ENCODE data around the gene ACTR1A. TPM values are rescaled to one million over a fixed set of nuclear protein-coding genes. Genes with fewer than 3 reads are reported as not detected.
"Not testable (repeated sequence)": the region's sequence is repeated elsewhere in the genome, so short reads cannot be mapped to it uniquely, and the experiment has no call there.

Gene ACTR1A
- total RNA-seq, 4 donors from 2014 or later, result 77.7 to 131 (median 106) TPM

DNA sequence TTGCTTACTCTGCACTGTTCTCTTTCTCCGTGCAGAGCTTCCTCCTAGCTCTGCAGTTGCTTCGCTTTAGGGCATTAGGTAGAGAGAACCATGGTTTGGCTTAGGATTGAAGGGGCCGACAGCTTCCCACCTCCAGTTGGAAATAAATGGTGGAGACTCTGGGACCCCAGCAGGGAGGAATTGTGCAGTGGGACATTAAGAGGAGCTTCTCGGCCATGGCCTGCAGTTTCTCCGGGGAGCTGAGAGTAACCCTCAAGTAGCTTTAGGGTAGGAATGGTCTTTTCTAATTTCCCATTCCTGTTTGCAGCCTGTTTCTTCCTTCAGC is 2.4 kb upstream of the ACTR1A start:
- H3K4me3 ChIP-seq (ENCODE audit: low read depth, poor library complexity, severe bottlenecking), result peak overlapping the region; percentile 71
- intact Hi-C loops (cut with DNase I; ENCODE audit: low total_unique reads), result no loop called here
- TF ChIP-seq, protein P1, sequence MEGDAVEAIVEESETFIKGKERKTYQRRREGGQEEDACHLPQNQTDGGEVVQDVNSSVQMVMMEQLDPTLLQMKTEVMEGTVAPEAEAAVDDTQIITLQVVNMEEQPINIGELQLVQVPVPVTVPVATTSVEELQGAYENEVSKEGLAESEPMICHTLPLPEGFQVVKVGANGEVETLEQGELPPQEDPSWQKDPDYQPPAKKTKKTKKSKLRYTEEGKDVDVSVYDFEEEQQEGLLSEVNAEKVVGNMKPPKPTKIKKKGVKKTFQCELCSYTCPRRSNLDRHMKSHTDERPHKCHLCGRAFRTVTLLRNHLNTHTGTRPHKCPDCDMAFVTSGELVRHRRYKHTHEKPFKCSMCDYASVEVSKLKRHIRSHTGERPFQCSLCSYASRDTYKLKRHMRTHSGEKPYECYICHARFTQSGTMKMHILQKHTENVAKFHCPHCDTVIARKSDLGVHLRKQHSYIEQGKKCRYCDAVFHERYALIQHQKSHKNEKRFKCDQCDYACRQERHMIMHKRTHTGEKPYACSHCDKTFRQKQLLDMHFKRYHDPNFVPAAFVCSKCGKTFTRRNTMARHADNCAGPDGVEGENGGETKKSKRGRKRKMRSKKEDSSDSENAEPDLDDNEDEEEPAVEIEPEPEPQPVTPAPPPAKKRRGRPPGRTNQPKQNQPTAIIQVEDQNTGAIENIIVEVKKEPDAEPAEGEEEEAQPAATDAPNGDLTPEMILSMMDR (IDR thresholded peaks at IDR 0.05), result no peak
- TF ChIP-seq POLR2A (IDR thresholded peaks at IDR 0.05), result no peak
- DNase-seq (ENCODE audit: low spot score in 2 of 2), result no peak
- 8 to 9% methylated on average over 5 of the region's 5 CpGs for WGBS, 2 donors

DNA sequence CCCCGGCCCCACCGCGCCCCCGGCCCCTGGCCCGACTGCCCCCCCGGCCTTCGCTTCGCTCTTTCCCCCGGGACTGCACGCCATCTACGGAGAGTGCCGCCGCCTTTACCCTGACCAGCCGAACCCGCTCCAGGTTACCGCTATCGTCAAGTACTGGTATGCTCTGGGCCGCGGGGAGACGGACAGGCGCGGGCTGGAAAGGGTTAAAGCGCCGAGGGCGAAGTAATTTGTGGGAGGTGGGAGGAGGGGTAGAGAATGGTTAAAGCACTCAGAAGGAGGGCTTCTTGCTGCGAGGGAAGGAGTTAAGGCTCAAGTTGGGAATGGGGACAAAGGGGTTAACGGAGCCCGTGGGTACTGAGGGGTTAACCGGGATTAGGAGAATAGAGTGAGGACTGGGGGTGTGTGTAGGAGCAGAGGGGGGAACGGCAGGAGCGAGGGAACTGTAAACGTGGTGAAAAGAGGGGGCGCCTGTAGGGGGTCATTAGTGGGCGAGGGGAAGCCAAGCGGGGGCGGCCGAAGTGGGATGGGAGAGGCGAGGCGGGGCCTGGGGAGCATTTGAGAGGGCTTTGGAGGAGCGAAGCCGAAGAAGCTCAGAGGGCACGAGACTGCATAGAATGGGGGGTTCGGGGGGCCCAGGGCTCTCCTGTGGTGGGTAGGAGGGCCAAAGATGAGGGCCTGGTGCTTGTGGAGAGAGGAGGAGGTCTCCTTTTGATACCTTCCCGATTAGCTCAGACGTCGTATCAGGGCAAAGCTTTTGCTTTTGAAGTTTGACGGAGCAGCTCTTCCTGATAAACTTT is 1.9 kb upstream of the ACTR1A start:
- H3K4me3 ChIP-seq (ENCODE audit: low read depth, poor library complexity, severe bottlenecking), result peak overlapping the region; percentile 71
- no peak for TF ChIP-seq POLR2A (IDR thresholded peaks at IDR 0.05)
- TF ChIP-seq, protein P1 (IDR thresholded peaks at IDR 0.05), result no peak
- WGBS, 2 donors, result 1% methylated on average over 44 to 46 of the region's 47 CpGs
- DNase-seq (ENCODE audit: low spot score in 2 of 2), result peak; percentile 43 to 91
- intact Hi-C loops (cut with DNase I; ENCODE audit: low total_unique reads), result no loop called here

DNA sequence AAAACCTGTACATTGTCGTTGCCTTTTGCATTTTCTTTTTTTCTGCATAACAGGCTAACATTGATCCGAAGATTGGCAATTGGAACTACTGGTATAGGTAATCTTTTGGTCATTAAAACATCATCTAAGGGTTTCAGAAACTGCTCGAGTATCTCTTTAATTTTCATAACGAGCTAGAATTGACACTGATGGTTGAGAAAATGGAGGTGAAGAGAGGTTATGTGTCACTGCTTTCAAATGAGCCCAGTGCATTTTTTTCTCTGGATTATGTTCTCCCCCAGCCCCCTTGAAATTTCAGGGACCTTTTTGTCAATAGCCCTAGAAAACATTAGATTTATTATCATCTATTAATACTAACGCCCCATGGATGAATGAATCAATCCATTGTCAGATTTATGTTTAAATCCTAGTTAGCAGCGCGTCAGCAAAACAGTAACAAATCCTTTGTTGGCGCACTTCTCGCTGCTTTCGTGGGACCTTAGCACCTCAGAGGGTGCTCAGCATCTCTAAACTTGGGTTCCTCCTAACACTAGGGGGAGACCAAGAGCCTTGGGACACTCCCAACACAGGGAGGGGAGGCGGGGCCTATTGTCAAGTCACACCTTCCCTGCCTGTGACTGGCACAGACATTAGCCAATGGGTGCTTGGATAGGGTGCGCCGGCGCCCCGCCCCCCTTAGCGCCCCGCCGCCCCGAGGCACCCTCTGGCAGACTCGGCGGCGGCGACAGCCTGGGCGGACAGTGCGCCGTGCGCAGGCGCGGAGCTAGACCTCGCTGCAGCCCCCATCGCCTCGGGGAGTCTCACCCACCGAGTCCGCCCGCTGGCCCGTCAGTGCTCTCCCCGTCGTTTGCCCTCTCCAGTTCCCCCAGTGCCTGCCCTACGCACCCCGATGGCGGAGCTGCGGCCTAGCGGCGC is 1.0 kb upstream of the ACTR1A start, which contains the start of gene SUFU:
TSS of gene SUFU (plus strand) at position 709 of the 915 bp plus-strand sequence. CDS start at position 890, 181 bp downstream.
- DNase-seq (ENCODE audit: low spot score in 2 of 2), result peak; percentile 98 to 99
- no peak for TF ChIP-seq POLR2A (IDR thresholded peaks at IDR 0.05)
- TF ChIP-seq, protein P1 (IDR thresholded peaks at IDR 0.05), result peak in 1 of 3 donors; percentile 71
- H3K4me3 ChIP-seq (ENCODE audit: low read depth, poor library complexity, severe bottlenecking), result peak within 1 kb of the TSS; percentile 71
- WGBS, 2 donors, result 1 to 4% methylated on average over 31 to 42 of the region's 44 CpGs
- intact Hi-C loops (cut with DNase I; ENCODE audit: low total_unique reads), result loop anchor here (2.0 kb wide), 1 partner anchor 81 kb away; no protein-coding TSS in a partner anchor

DNA sequence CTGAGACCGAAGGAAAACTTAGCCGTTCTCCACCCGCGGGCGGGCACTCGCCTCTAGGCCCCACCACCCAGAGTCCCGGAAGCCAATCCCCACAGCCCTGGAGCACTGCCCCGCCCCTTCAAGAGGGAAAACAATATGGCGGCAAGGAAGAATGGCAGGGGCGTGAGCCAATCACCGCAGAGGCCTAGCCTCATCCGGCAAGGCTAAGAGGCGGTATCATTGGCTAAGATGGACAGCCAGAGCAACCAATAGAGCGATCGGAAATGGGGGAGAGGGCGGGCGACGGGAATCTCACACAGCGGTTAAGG is 529 bp downstream of the ACTR1A start:
- 0 to 1% methylated on average over 19 of the region's 19 CpGs for WGBS, 2 donors
- TF ChIP-seq, protein P1 (IDR thresholded peaks at IDR 0.05), result no peak
- TF ChIP-seq POLR2A (IDR thresholded peaks at IDR 0.05), result no peak

DNA sequence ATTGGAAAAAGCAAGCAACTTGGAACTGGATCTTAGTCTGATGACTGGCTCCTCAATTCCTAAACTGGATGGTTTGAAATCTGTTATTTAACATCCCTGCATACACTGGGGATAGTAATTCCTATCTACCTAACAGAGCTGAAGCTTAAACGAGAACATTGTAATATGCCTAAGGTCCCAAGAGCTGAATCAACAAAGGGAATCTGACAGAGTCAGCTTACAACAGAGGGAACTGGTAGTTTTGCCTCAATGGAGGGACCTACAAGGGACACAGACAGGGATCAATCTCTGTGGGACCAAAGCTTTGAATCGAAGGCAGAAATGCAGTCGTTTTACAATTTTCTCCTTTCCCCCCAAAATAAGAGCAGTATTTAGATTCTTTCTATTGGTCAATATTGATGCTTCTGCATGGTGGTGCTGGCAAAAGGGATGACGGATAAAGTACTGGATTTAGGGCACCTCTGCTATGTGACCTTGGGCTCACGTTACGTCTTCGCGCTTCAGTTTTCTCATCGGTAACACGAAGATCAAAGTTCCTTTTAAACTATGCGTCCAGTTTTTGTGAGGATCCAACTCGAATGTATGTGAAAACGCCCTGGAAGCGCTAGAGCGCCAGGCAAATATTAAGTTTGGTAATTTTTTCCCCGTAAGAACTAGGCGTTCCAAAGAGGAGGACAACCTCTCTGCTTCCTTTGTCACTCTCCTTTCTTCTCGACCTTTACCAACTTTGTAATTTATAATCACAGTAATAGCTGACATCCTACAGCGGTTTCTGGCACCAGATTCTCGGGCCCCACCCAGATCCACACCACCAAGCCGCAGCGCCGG is 1.1 kb downstream of the ACTR1A start:
- intact Hi-C loops (cut with DNase I; ENCODE audit: low total_unique reads), result loop anchor here (2.0 kb wide), 1 partner anchor 83 kb away; no protein-coding TSS in a partner anchor
- no peak for DNase-seq (ENCODE audit: low spot score in 2 of 2)

More for the DNA sequence above, 529 bp downstream of the ACTR1A start:
- H3K4me3 ChIP-seq (ENCODE audit: low read depth, poor library complexity, severe bottlenecking), result peak overlapping the region; percentile 96
- intact Hi-C loops (cut with DNase I; ENCODE audit: low total_unique reads), result loop anchor here (2.0 kb wide), 1 partner anchor 83 kb away; no protein-coding TSS in a partner anchor
- DNase-seq (ENCODE audit: low spot score in 2 of 2), result peak; percentile 100

DNA sequence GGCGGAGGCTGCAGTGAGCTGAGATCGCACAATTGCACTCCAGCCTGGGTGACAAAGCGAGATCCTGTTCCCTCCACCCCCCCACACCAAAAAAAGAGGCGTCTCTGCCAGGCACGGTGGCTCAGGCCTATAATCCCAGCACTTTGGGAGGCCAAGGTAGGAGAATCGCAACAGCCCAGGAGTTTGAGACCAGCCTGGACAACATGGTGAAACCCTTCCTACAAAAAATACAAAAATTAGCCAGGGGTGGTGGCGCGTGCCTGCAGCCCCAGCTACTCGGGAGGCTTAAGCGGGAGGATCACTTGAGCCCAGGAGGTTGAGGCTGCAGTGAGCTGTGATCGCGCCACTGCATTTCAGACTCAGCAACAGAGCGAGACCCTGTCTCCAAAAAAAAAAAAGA is 1.8 kb downstream of the ACTR1A start:
- 94% methylated on average over 13 of the region's 13 CpGs for WGBS, 2 donors
- intact Hi-C loops (cut with DNase I; ENCODE audit: low total_unique reads); DNase-seq (ENCODE audit: low spot score in 2 of 2); H3K4me3 ChIP-seq (ENCODE audit: low read depth, poor library complexity, severe bottlenecking): not testable (repeated sequence)

More for the DNA sequence above, 1.1 kb downstream of the ACTR1A start:
- H3K4me3 ChIP-seq (ENCODE audit: low read depth, poor library complexity, severe bottlenecking), result no peak overlapping the region
- 1 to 2% methylated on average over 23 of the region's 23 CpGs for WGBS, 2 donors
- TF ChIP-seq, protein P1 (IDR thresholded peaks at IDR 0.05), result no peak
- no peak for TF ChIP-seq POLR2A (IDR thresholded peaks at IDR 0.05)
